Transverse colon (tissue), 4 donors: ENCODE results near the gene CLECL1. TPM values are rescaled to one million over a fixed set of nuclear protein-coding genes. Genes with fewer than 3 reads are reported as not detected.

Experiments used
- DNase-seq: peaks from one replicate; pipeline ENCODE4 v3.0.0-alpha.2; 2019
- H3K27ac ChIP-seq, 4 donors: fragments of 200-600 bp; sonication (generic); 2 replicates each; pipeline ENCODE4 v1.5.1; 2016 to 2018; ENCODE audit warnings: inconsistent platforms in 4 of 4
- H3K27me3 ChIP-seq: fragments of 200-600 bp; sonication (generic); 2 replicates; pipeline ENCODE4 v1.5.1; 2017; ENCODE audit warnings: inconsistent platforms
- H3K36me3 ChIP-seq, 4 donors: fragments of 200-600 bp; sonication (generic); 2 replicates each; pipeline ENCODE4 v1.5.1; 2017 to 2019; ENCODE audit warnings: inconsistent platforms in 4 of 4
- H3K4me1 ChIP-seq, 4 donors: fragments of 200-600 bp; sonication (generic); 2 replicates each; pipeline ENCODE4 v1.5.1; 2017 to 2020; ENCODE audit warnings: inconsistent platforms in 4 of 4
- H3K4me3 ChIP-seq, 4 donors: fragments of 200-600 bp; sonication (generic); 1 replicate in 1 of 4; 2 replicates in 3 of 4; pipeline versions ENCODE4 v1.5.1 to v1.6.1; 2017 to 2019; ENCODE audit warnings: inconsistent platforms in 4 of 4
- H3K9me3 ChIP-seq, 2 donors: fragments of 200-600 bp; sonication (generic); 2 replicates each; pipeline ENCODE4 v1.5.1; 2017 to 2019; ENCODE audit warnings: inconsistent platforms in 2 of 2
- CTCF ChIP-seq, 5 experiments: fragments of 200-600 bp in 3 of 5; fragments of 450-650 bp in 2 of 5; sonication (generic) in 3 of 5; IDR thresholded peaks; 1 replicate in 2 of 5; 2 replicates in 3 of 5; pipeline ENCODE4 v1.5.1; 2016 to 2017; ENCODE audit warnings: antibody characterized with exemption in 5 of 5, inconsistent platforms in 3 of 5, mild to moderate bottlenecking in 2 of 5, moderate library complexity in 1 of 5
- EP300 ChIP-seq: sonication (generic); formaldehyde crosslinking; IDR thresholded peaks from one replicate; pipeline ENCODE4 v1.6.1; 2017; ENCODE audit warnings: antibody characterized with exemption, low read depth
- POLR2A ChIP-seq: fragments of 450-650 bp; IDR thresholded peaks from one replicate; pipeline ENCODE4 v1.6.1; 2016; ENCODE audit warnings: antibody characterized with exemption, mild to moderate bottlenecking, moderate library complexity
- POLR2AphosphoS5 ChIP-seq, 3 donors: sonication (generic); formaldehyde crosslinking; IDR thresholded peaks; one replicate each; pipeline ENCODE4 v1.6.1; 2016; ENCODE audit warnings: antibody characterized with exemption in 3 of 3
- WGBS, 2 donors: methylation state at CpG; one replicate each; pipeline ENCODE4 v1.1.5; 2018; ENCODE audit warnings: low coverage in 1 of 2; 5-methylcytosine and 5-hydroxymethylcytosine counted together
- in situ Hi-C, 4 donors: fragments of 200-750 bp; cut with MboI; loops; one replicate each; pipeline versions ENCODE4 v1.15.0 to v1.15.1; 2017; ENCODE audit warnings: low sequenced_read_pairs in 3 of 4, low pct_ligation_motif_present in 1 of 4, low pct_unique_long_range_greater_than_20kb in 1 of 4
- intact Hi-C: fragments of 100-400 bp; cut with DNase I; formaldehyde crosslinking; loops from one replicate; pipeline ENCODE4 v1.15.1; 2023; ENCODE audit warnings: low total_unique reads
- total RNA-seq, 4 donors: library from RNA; depleted of rRNA; stranded (reverse); fragments of >200 nt; gene quantifications; one replicate each; pipeline ENCODE4 v1.1.0, GENCODE V29; 2016

CLECL1 gene
- total RNA-seq, 4 donors from 2014 or later = 2.7 TPM; not detected in 3

GRCh38 chr12:9736936-9737705, 4.2 kb upstream of the CLECL1 start:
- no peaks in the 10 kb centered on the region for H3K27me3 ChIP-seq
- intact Hi-C loops = no loop called here
- no peaks in the 10 kb centered on the region for H3K9me3 ChIP-seq
- H3K36me3 ChIP-seq = no peaks in the 10 kb centered on the region
- DNase-seq = no peak
- peaks cover 0 to 12% (median 4%) of the 10 kb centered on the region in 4 donors for H3K4me1 ChIP-seq
- in situ Hi-C loops = no loop called here
- H3K4me3 ChIP-seq = no peak overlapping the region
- H3K27ac ChIP-seq = peak overlapping the region; percentile 38 to 69 (median 40)
- 20 to 24% methylated on average over 2 to 3 of the region's 3 CpGs for WGBS, 2 donors
- TF ChIP-seq POLR2A = no peak
- no peak for TF ChIP-seq CTCF (IDR thresholded peaks at IDR 0.05)
- TF ChIP-seq POLR2AphosphoS5 (IDR thresholded peaks at IDR 0.05) = no peak
- no peak for TF ChIP-seq EP300

DNA sequence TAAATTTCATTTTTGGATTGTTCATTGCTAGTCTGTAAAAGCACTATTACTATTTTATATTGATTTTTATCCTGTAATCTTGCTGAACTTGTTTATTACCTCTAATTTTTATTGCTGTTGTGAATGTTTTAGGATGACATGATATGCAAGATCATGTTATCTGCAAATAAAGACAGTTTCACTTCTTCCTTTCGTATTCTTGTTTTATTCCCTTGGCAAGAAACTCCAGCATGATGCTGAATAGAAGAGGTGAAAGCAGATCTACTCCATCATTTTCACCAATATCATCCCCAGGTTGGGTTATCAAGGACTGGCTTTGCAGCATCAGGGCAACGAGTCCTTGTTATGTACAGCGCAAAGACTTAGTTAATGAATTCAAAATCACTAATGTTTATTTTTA, 2.7 kb upstream of the CLECL1 start:
- no peak overlapping the region for H3K27ac ChIP-seq
- peaks cover 0 to 12% (median 4%) of the 10 kb centered on the region in 4 donors for H3K4me1 ChIP-seq
- 81 to 87% methylated on average over 3 of the region's 3 CpGs for WGBS, 2 donors
- no peaks in the 10 kb centered on the region for H3K9me3 ChIP-seq
- H3K36me3 ChIP-seq = no peaks in the 10 kb centered on the region
- no peak for DNase-seq
- in situ Hi-C loops = no loop called here
- TF ChIP-seq EP300 = no peak
- no peak for TF ChIP-seq POLR2A
- TF ChIP-seq CTCF (IDR thresholded peaks at IDR 0.05) = no peak
- no peak for TF ChIP-seq POLR2AphosphoS5 (IDR thresholded peaks at IDR 0.05)
- intact Hi-C loops = no loop called here
- no peak overlapping the region for H3K4me3 ChIP-seq
- H3K27me3 ChIP-seq = no peaks in the 10 kb centered on the region

GRCh38 chr12:9731797-9732196, 1.1 kb downstream of the CLECL1 start:
- no peak for DNase-seq
- H3K4me3 ChIP-seq = no peak overlapping the region
- in situ Hi-C loops = no loop called here
- no peaks in the 10 kb centered on the region for H3K36me3 ChIP-seq
- H3K27ac ChIP-seq = peak overlapping the region; percentile 46 to 54 (median 50)
- no peaks in the 10 kb centered on the region for H3K27me3 ChIP-seq
- no peak for TF ChIP-seq POLR2A
- no peak for TF ChIP-seq EP300
- TF ChIP-seq CTCF (IDR thresholded peaks at IDR 0.05) = no peak
- TF ChIP-seq POLR2AphosphoS5 (IDR thresholded peaks at IDR 0.05) = no peak
- intact Hi-C loops = no loop called here
- WGBS, 2 donors = 64 to 76% methylated on average over 2 of the region's 2 CpGs
- H3K4me1 ChIP-seq = peaks cover 0 to 2% (median 0%) of the 10 kb centered on the region in 4 donors
- H3K9me3 ChIP-seq = no peaks in the 10 kb centered on the region

- in situ Hi-C loops (no loop called here), intact Hi-C loops (no loop called here)
- H3K36me3 ChIP-seq = no peaks in the 10 kb centered on the region
- 69% methylated on average over 6 of the region's 6 CpGs for WGBS, 2 donors
- H3K4me1 ChIP-seq = no peaks in the 10 kb centered on the region
- TF ChIP-seq POLR2AphosphoS5 (IDR thresholded peaks at IDR 0.05) (no peak), EP300 (no peak), POLR2A (no peak), CTCF (IDR thresholded peaks at IDR 0.05) (no peak)
- peak overlapping the region; percentile 46 to 54 (median 50) for H3K27ac ChIP-seq
- H3K27me3 ChIP-seq = no peaks in the 10 kb centered on the region
- no peak overlapping the region for H3K4me3 ChIP-seq
- no peaks in the 10 kb centered on the region for H3K9me3 ChIP-seq
- DNase-seq = no peak
Measured at GRCh38 chr12:9731393-9731792, 1.5 kb downstream of the CLECL1 start.
